Endothelial cell of umbilical vein (primary cell): ENCODE measurements around the gene C8G. TPM values are rescaled to one million over a fixed set of nuclear protein-coding genes. Genes with fewer than 3 reads are reported as not detected.

Experiments
- BruUV-seq: library from RNA; stranded (reverse); fragments of 400-500 nt; replicated peaks from 2 replicates; lab custom pipeline; 2021; lab: Mats Ljungman, UMichigan
- CTCF ChIA-PET: fragments of 300-600, 350-600 bp; sonication (Branson Sonifier 250); formaldehyde crosslinking; loops from one replicate; lab custom pipeline; 2021; ENCODE audit warnings: antibody characterized with exemption, inconsistent platforms; lab: Charles Lee
- POLR2A ChIA-PET: fragments of 300-600, 350-600 bp; sonication (Branson Sonifier 250); formaldehyde crosslinking; loops from one replicate; lab custom pipeline; 2021; ENCODE audit warnings: antibody characterized with exemption, inconsistent platforms; lab: Charles Lee
- DNase-seq: peaks from one replicate; pipeline ENCODE4 v3.0.0-alpha.2; 2011; ENCODE audit warnings: low read depth, low spot score
- FAIRE-seq: peaks from 2 replicates; lab custom pipeline; 2011; peaks lifted over from hg19 to GRCh38; lab: Jason Lieb, UNC
- H2AFZ ChIP-seq: 2 replicates; pipeline ENCODE4 v1.6.0; 2012; ENCODE audit warnings: low read depth, low read length, control low read depth, inconsistent platforms
- H3K27ac ChIP-seq: 2 replicates; pipeline ENCODE4 v1.5.1; 2011; ENCODE audit warnings: low read depth, mild to moderate bottlenecking, control low read depth, low read length, moderate library complexity; ENCODE audit not compliant: insufficient read depth
- H3K27me3 ChIP-seq, 2 experiments: 2 replicates each; pipeline versions ENCODE4 v1.6.0 to v1.6.1; 2011; ENCODE audit warnings: low read length in 2 of 2, mixed read lengths in 1 of 2; ENCODE audit not compliant: control insufficient read depth in 2 of 2, insufficient read depth in 2 of 2
- H3K36me3 ChIP-seq, 2 experiments: 2 replicates in 1 of 2; 3 replicates in 1 of 2; pipeline ENCODE4 v1.5.1; 2011; ENCODE audit warnings: low read length in 2 of 2, mild to moderate bottlenecking in 1 of 2, moderate library complexity in 1 of 2; ENCODE audit not compliant: control insufficient read depth in 2 of 2, insufficient read depth in 2 of 2; ENCODE audit errors: extremely low read depth in 1 of 2
- H3K4me1 ChIP-seq: 3 replicates; pipeline ENCODE4 v1.5.1; 2011; ENCODE audit warnings: mild to moderate bottlenecking, low read length; ENCODE audit not compliant: control insufficient read depth, insufficient read depth; ENCODE audit errors: extremely low read depth
- H3K4me2 ChIP-seq: 2 replicates; pipeline ENCODE4 v1.6.1; 2011; ENCODE audit warnings: low read length, control low read depth, mixed read lengths; ENCODE audit not compliant: insufficient read depth
- H3K4me3 ChIP-seq, 3 experiments: fragments of 200-600 bp in 1 of 3; sonication (generic), shearing (Covaris generic) in 1 of 3; replicated peaks in 1 of 3; 2 replicates each; pipeline ENCODE4 v1.5.1; 2011 to 2016; ENCODE audit warnings: control low read depth in 3 of 3, low read length in 3 of 3, mild to moderate bottlenecking in 2 of 3, inconsistent platforms in 1 of 3, low read depth in 1 of 3, moderate library complexity in 1 of 3; ENCODE audit not compliant: insufficient read depth in 1 of 3
- H3K79me2 ChIP-seq: 2 replicates; pipeline ENCODE4 v1.6.0; 2012; ENCODE audit warnings: low read length, inconsistent platforms; ENCODE audit not compliant: control insufficient read depth, insufficient read depth
- H3K9ac ChIP-seq: replicated peaks from 2 replicates; pipeline ENCODE3; 2011; ENCODE audit warnings: low read length, control low read depth; ENCODE audit not compliant: insufficient read depth; ENCODE audit errors: extremely low read depth
- H3K9me1 ChIP-seq: replicated peaks from 3 replicates; pipeline ENCODE4 v1.6.0; 2011; ENCODE audit warnings: mild to moderate bottlenecking, low read length; ENCODE audit not compliant: control insufficient read depth, insufficient read depth; ENCODE audit errors: extremely low read depth
- H3K9me3 ChIP-seq: replicated peaks from 2 replicates; pipeline ENCODE4 v1.5.1; 2012; ENCODE audit warnings: low read length, inconsistent platforms; ENCODE audit not compliant: control insufficient read depth, insufficient read depth
- H4K20me1 ChIP-seq: replicated peaks from 2 replicates; pipeline ENCODE3; 2011; ENCODE audit warnings: mild to moderate bottlenecking, low read length; ENCODE audit not compliant: control insufficient read depth, insufficient read depth; ENCODE audit errors: extremely low read depth
- CTCF ChIP-seq, 2 donors: IDR thresholded peaks; 1 replicate in 1 of 2; 2 replicates in 1 of 2; pipeline ENCODE4 v1.5.1; 2011; ENCODE audit warnings: low read length in 2 of 2, mild to moderate bottlenecking in 2 of 2, moderate library complexity in 2 of 2, control low read depth in 1 of 2, inconsistent platforms in 1 of 2, low read depth in 1 of 2; ENCODE audit not compliant: insufficient read depth in 1 of 2; ENCODE audit errors: extremely low read depth in 1 of 2
- EZH2 ChIP-seq: IDR thresholded peaks from 2 replicates; pipeline ENCODE4 v1.6.1; 2012; ENCODE audit warnings: borderline replicate concordance, low read depth, mild to moderate bottlenecking, moderate library complexity, low read length, inconsistent platforms; ENCODE audit not compliant: severe bottlenecking
- FOS ChIP-seq: IDR thresholded peaks from 2 replicates; pipeline ENCODE4 v1.6.1; 2011; ENCODE audit warnings: mild to moderate bottlenecking, low read length, moderate library complexity, borderline replicate concordance; ENCODE audit not compliant: insufficient read depth
- GATA2 ChIP-seq: IDR thresholded peaks from 2 replicates; pipeline ENCODE4 v1.7.0; 2011; ENCODE audit warnings: low read depth, mild to moderate bottlenecking, moderate library complexity, mixed read lengths, low read length; ENCODE audit not compliant: insufficient read length, insufficient read depth
- JUN ChIP-seq: IDR thresholded peaks from 2 replicates; pipeline ENCODE4 v1.6.1; 2011; ENCODE audit warnings: borderline replicate concordance, low read depth; ENCODE audit not compliant: insufficient read length, insufficient read depth
- MAX ChIP-seq: IDR thresholded peaks from 2 replicates; pipeline ENCODE4 v1.6.1; 2011; ENCODE audit not compliant: insufficient read depth, insufficient read length
- MYC ChIP-seq: IDR thresholded peaks from one replicate; pipeline ENCODE4 v1.6.1; 2011; ENCODE audit warnings: mild to moderate bottlenecking, low read depth, low read length
- POLR2A ChIP-seq: IDR thresholded peaks from 2 replicates; pipeline ENCODE4 v1.6.1; 2012; ENCODE audit warnings: low read depth, mild to moderate bottlenecking, control low read depth, low read length
- POLR2AphosphoS5 ChIP-seq: IDR thresholded peaks from 2 replicates; pipeline ENCODE4 v1.6.1; 2012; ENCODE audit warnings: low read depth, mild to moderate bottlenecking, control low read depth, low read length, moderate library complexity; ENCODE audit not compliant: insufficient read depth
- dilution Hi-C: fragments of 300-500 bp; cut with MboI; formaldehyde crosslinking; loops from one replicate; pipeline ENCODE4 v1.15.0; 2019; ENCODE audit warnings: low sequenced_read_pairs; ENCODE audit not compliant: extremely low pct_ligation_motif_present
- intact Hi-C: fragments of 100-400 bp; cut with micrococcal nuclease; formaldehyde crosslinking; loops from one replicate; pipeline ENCODE4 v1.10.0; 2022
- polyA plus RNA-seq, 4 experiments: library from polyadenylated mRNA; depleted of rRNA in 3 of 4; stranded (reverse) in 3 of 4; unstranded in 1 of 4; fragments of >200 nt; gene quantifications; 2 replicates each; pipeline versions ENCODE4 v1.2.1 to v1.2.3, GENCODE V29; 2011 to 2012; ENCODE audit warnings: missing spikeins in 1 of 4
- total RNA-seq: library from RNA; stranded (reverse); gene quantifications from 2 replicates; pipeline ENCODE4 v1.2.3, GENCODE V29; 2021

C8G gene
- total and polyA plus RNA-seq, 2 donors (not counting 3 experiments of a cell fraction or from before 2014, with no cell fraction given) = 0.47 to 1.9 TPM

DNA sequence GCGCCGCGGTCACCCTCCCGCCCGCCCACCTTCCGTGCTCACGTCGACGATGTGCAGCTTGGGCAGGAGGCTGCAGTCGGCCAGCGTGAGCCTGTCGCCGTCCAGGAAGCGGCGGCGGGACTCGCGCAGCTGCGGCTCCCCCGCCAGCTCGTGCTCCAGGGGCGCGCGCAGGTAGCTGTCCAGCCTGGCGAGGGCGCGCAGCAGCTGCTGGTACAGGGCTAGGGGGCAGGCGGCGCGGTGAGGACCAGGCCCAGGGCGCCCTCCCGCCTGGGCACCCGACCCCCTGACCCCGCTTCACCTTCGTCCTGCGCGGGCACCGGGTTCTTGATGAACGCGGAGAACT is 49.8 kb downstream of the C8G start:
- CTCF ChIA-PET = interaction anchor here (1.3 to 1.9 kb wide), 3 partner anchors 41 to 69 kb away, joined by 3 to 16 read pairs (median 4); no protein-coding TSS in a partner anchor
- Histone ChIP-seq H3K9me1 (no peaks in the 10 kb centered on the region), H3K79me2 (peaks cover 9% of the 10 kb centered on the region), H3K9me3 (no peaks in the 10 kb centered on the region), H3K36me3 (no peaks in the 10 kb centered on the region), H3K9ac (no peak overlapping the region), H3K4me3 (no peak overlapping the region), H3K4me1 (peaks cover 32% of the 10 kb centered on the region), H3K27me3 (no peaks in the 10 kb centered on the region), H4K20me1 (no peaks in the 10 kb centered on the region), H2AFZ (no peak overlapping the region), H3K27ac (no peak overlapping the region), H3K4me2 (no peak overlapping the region)
- DNase-seq (no peak), FAIRE-seq (no peak)
- dilution Hi-C loops (no loop called here), intact Hi-C loops (loop anchor here (5.0 kb wide), 2 partner anchors 48 to 153 kb away; partner anchors contain the start of genes AJM1 and C8G)
- BruUV-seq = no TSS peak
- no peak for TF ChIP-seq GATA2
- TF ChIP-seq EZH2 = no peak
- no peak for TF ChIP-seq FOS
- no peak for TF ChIP-seq MYC
- no peak for TF ChIP-seq JUN
- no peak for TF ChIP-seq POLR2AphosphoS5
- no peak for TF ChIP-seq POLR2A
- no peak for TF ChIP-seq MAX
- no peak for TF ChIP-seq CTCF (IDR thresholded peaks at IDR 0.05; ENCODE audit: extremely low read depth in 1 of 2, insufficient read depth in 1 of 2, low read depth in 1 of 2, low read length in 2 of 2)
- POLR2A ChIA-PET = no interaction called here
